Breast epithelium (tissue), 4 donors: ENCODE results near the gene NCS1. TPM values are rescaled to one million over a fixed set of nuclear protein-coding genes. Genes with fewer than 3 reads are reported as not detected.

Source experiments
- DNase-seq, 2 donors: peaks; one replicate each; pipeline ENCODE4 v3.0.0-alpha.2; 2019; ENCODE audit warnings: low spot score in 2 of 2
- H3K27ac ChIP-seq, 2 donors: fragments of 200-600 bp; sonication (generic) in 1 of 2; one replicate each; pipeline ENCODE4 v1.5.1; 2016 to 2019; ENCODE audit warnings: mild to moderate bottlenecking in 1 of 2
- H3K27me3 ChIP-seq, 2 donors: fragments of 200-600 bp; sonication (generic) in 1 of 2; one replicate each; pipeline versions ENCODE4 v1.5.1 to v1.6.0; 2017 to 2019; ENCODE audit warnings: control low read depth in 1 of 2, mild to moderate bottlenecking in 1 of 2
- H3K36me3 ChIP-seq: fragments of 200-600 bp; one replicate; pipeline ENCODE4 v1.5.1; 2019
- H3K4me1 ChIP-seq, 2 donors: fragments of 200-600 bp; sonication (generic); one replicate each; pipeline ENCODE4 v1.5.1; 2016 to 2019; ENCODE audit warnings: control low read depth in 1 of 2
- H3K4me3 ChIP-seq, 3 donors: fragments of 200-600 bp; sonication (generic); 1 replicate in 2 of 3; 2 replicates in 1 of 3; pipeline ENCODE4 v1.5.1; 2016 to 2019; ENCODE audit warnings: mild to moderate bottlenecking in 3 of 3, moderate library complexity in 2 of 3
- H3K9me3 ChIP-seq, 2 donors: fragments of 200-600 bp; sonication (generic) in 1 of 2; one replicate each; pipeline ENCODE4 v1.5.1; 2016 to 2019; ENCODE audit warnings: control low read depth in 1 of 2
- CTCF ChIP-seq, 3 donors: fragments of 450-650 bp; IDR thresholded peaks; one replicate each; pipeline ENCODE4 v1.5.1; 2016 to 2017; ENCODE audit warnings: antibody characterized with exemption in 3 of 3, mild to moderate bottlenecking in 3 of 3, moderate library complexity in 3 of 3
- POLR2A ChIP-seq: fragments of 450-650 bp; IDR thresholded peaks from one replicate; pipeline ENCODE4 v1.6.1; 2016; ENCODE audit warnings: antibody characterized with exemption, mild to moderate bottlenecking, moderate library complexity
- POLR2AphosphoS5 ChIP-seq, 3 donors: sonication (generic); formaldehyde crosslinking; IDR thresholded peaks; one replicate each; pipeline ENCODE4 v1.6.1; 2017; ENCODE audit warnings: antibody characterized with exemption in 3 of 3
- intact Hi-C: fragments of 100-400 bp; cut with DNase I; formaldehyde crosslinking; loops from one replicate; pipeline ENCODE4 v1.15.1; 2023; ENCODE audit warnings: low total_unique reads
- total RNA-seq, 3 donors: library from RNA; depleted of rRNA; stranded (reverse); fragments of >200 nt; gene quantifications; one replicate each; pipeline ENCODE4 v1.1.0, GENCODE V29; 2016

NCS1 gene
- total RNA-seq, 3 donors from 2014 or later: 3.2 to 3.9 (median 3.4) TPM

GRCh38 chr9:130188860-130189481 is 16.8 kb downstream of the NCS1 start:
- H3K4me3 ChIP-seq: no peak overlapping the region
- H3K36me3 ChIP-seq: no peaks in the 10 kb centered on the region
- H3K4me1 ChIP-seq: peaks cover 0 to 7% of the 10 kb centered on the region in 2 donors
- H3K27ac ChIP-seq: no peak overlapping the region
- no peaks in the 10 kb centered on the region for H3K27me3 ChIP-seq
- intact Hi-C loops: no loop called here
- H3K9me3 ChIP-seq: no peaks in the 10 kb centered on the region
- TF ChIP-seq CTCF (IDR thresholded peaks at IDR 0.05) (no peak), POLR2AphosphoS5 (IDR thresholded peaks at IDR 0.05) (no peak), POLR2A (no peak)
- no peak for DNase-seq

DNA sequence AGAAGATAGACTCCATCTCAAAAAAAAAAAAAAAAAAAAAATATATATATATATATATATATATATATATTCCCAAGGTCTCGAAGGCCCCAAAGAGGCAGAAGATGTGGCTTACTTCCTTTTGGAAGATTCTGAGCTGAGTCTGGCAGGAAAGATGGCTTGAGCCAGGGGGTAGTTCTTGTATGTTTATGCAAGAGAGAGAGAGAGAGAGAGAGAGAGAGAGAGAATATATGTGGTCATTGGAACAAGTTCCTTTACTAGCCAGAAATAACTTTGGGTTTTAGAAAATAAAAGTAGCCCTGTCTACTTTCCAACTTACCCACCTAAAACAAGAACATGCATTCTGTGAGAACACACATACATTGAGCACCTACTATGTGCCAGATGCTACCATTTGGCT is 17.6 kb downstream of the NCS1 start:
- Histone ChIP-seq H3K27me3 (no peaks in the 10 kb centered on the region), H3K27ac (no peak overlapping the region), H3K36me3 (no peaks in the 10 kb centered on the region), H3K4me1 (peaks cover 0 to 7% of the 10 kb centered on the region in 2 donors), H3K9me3 (no peaks in the 10 kb centered on the region), H3K4me3 (no peak overlapping the region)
- TF ChIP-seq POLR2A: no peak
- TF ChIP-seq CTCF (IDR thresholded peaks at IDR 0.05): no peak
- TF ChIP-seq POLR2AphosphoS5 (IDR thresholded peaks at IDR 0.05): no peak
- intact Hi-C loops: no loop called here
- no peak for DNase-seq

GRCh38 chr9:130191068-130191748 is 19.0 kb downstream of the NCS1 start:
- DNase-seq: no peak
- H3K9me3 ChIP-seq: no peaks in the 10 kb centered on the region
- intact Hi-C loops: no loop called here
- H3K4me3 ChIP-seq: no peak overlapping the region
- TF ChIP-seq CTCF (IDR thresholded peaks at IDR 0.05): no peak
- TF ChIP-seq POLR2A: no peak
- TF ChIP-seq POLR2AphosphoS5 (IDR thresholded peaks at IDR 0.05): no peak
- H3K4me1 ChIP-seq: peaks cover 0 to 6% of the 10 kb centered on the region in 2 donors
- H3K27ac ChIP-seq: no peak overlapping the region
- H3K27me3 ChIP-seq: no peaks in the 10 kb centered on the region
- H3K36me3 ChIP-seq: no peaks in the 10 kb centered on the region

DNA sequence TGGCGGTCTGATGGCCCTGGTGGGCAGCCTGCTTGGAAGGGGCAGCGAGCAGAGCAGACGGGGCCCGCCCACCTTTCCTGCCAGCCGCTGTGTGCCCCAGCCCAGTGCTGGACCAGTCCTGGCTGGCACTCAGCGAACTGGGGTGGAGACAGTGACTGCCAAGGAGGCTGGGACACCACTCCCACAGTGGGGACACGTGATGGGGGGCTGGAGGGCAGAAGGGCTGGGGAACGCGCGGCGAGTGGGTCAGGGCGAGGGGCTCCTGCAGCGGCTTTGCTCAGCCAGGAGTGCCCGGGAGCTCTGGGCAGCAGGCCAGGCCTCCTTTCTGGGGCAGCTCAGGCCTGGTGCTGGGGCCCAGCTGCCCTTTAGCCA is 19.5 kb downstream of the NCS1 start:
- Histone ChIP-seq H3K27ac (no peak overlapping the region), H3K4me3 (no peak overlapping the region), H3K27me3 (no peaks in the 10 kb centered on the region), H3K36me3 (no peaks in the 10 kb centered on the region), H3K4me1 (peaks cover 0 to under 1% of the 10 kb centered on the region in 2 donors), H3K9me3 (no peaks in the 10 kb centered on the region)
- intact Hi-C loops: loop anchor here (1.0 kb wide), 1 partner anchor 22 kb away; no protein-coding TSS in a partner anchor
- DNase-seq: no peak
- no peak for TF ChIP-seq POLR2AphosphoS5 (IDR thresholded peaks at IDR 0.05)
- TF ChIP-seq POLR2A: no peak
- no peak for TF ChIP-seq CTCF (IDR thresholded peaks at IDR 0.05)

- no peak for DNase-seq
- H3K27ac ChIP-seq: no peak overlapping the region
- H3K36me3 ChIP-seq: no peaks in the 10 kb centered on the region
- TF ChIP-seq POLR2AphosphoS5 (IDR thresholded peaks at IDR 0.05): no peak
- TF ChIP-seq CTCF (IDR thresholded peaks at IDR 0.05): no peak
- no peak for TF ChIP-seq POLR2A
- no peaks in the 10 kb centered on the region for H3K27me3 ChIP-seq
- no peaks in the 10 kb centered on the region for H3K4me1 ChIP-seq
- H3K4me3 ChIP-seq: no peak overlapping the region
- intact Hi-C loops: loop anchor here (1.0 kb wide), 1 partner anchor 21 kb away; no protein-coding TSS in a partner anchor
- H3K9me3 ChIP-seq: no peaks in the 10 kb centered on the region
Measured at GRCh38 chr9:130192382-130192999, 20.3 kb downstream of the NCS1 start.
